ENCODE results near the gene DDX59. TPM values are rescaled to one million over a fixed set of nuclear protein-coding genes. Genes with fewer than 3 reads are reported as not detected.

DDX59 gene
- total and polyA plus RNA-seq, 4 donors: 20.9 to 28.7 (median 23.1) TPM

GRCh38 chr1:200699871-200700270 is 30.2 kb upstream of the DDX59 start:
- WGBS, 2 donors: 63 to 67% methylated on average over 1 of the region's 1 CpG
- DNase-seq (no peak), ATAC-seq (ENCODE audit: low FRiP score) (no peak)
- Histone ChIP-seq H3K4me1 (ENCODE audit: control insufficient read depth in 1 of 2, insufficient read depth in 2 of 2, low read length in 2 of 2) (no peaks in the 10 kb centered on the region), H3K9me3 (ENCODE audit: control insufficient read depth, low read length) (no peaks in the 10 kb centered on the region), H3K4me3 (ENCODE audit: low read length in 2 of 2) (no peak overlapping the region), H3K27me3 (ENCODE audit: control insufficient read depth in 1 of 2, insufficient read depth in 2 of 2, low read length in 1 of 2) (no peaks in the 10 kb centered on the region), H3K27ac (ENCODE audit: low read depth in 1 of 2, low read length in 2 of 2) (no peak overlapping the region), H3K36me3 (ENCODE audit: control insufficient read depth in 1 of 2, insufficient read depth in 2 of 2, low read length in 1 of 2) (no peaks in the 10 kb centered on the region)
- intact Hi-C loops (cut with DNase I): no loop called here

DNA sequence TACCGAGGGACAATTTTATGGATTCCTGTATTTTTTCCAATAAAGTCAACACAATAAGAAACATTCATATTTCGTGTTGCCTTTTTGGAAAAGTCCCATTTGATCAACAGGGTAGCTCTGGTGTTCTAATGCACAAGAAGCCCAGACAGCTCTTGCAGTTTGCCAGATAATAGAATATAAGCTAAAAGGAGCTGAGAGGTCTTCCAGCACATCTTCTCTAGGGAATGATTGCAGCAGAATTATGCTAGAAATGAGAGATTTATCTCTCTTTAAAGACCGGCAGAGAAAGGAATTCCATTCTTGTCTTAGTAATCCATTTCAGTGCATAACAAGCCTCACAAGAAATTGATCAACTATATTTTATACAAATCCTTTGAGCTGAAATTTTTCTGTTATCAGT is 25.0 kb upstream of the DDX59 start:
- no peak overlapping the region for H3K27ac ChIP-seq (ENCODE audit: low read depth in 1 of 2, low read length in 2 of 2)
- DNase-seq (no peak), ATAC-seq (ENCODE audit: low FRiP score) (no peak)
- intact Hi-C loops (cut with DNase I): no loop called here
- H3K4me3 ChIP-seq (ENCODE audit: low read length in 2 of 2): no peak overlapping the region
- no peaks in the 10 kb centered on the region for H3K27me3 ChIP-seq (ENCODE audit: control insufficient read depth in 1 of 2, insufficient read depth in 2 of 2, low read length in 1 of 2)
- no peaks in the 10 kb centered on the region for H3K36me3 ChIP-seq (ENCODE audit: control insufficient read depth in 1 of 2, insufficient read depth in 2 of 2, low read length in 1 of 2)
- no peaks in the 10 kb centered on the region for H3K4me1 ChIP-seq (ENCODE audit: control insufficient read depth in 1 of 2, insufficient read depth in 2 of 2, low read length in 2 of 2)
- WGBS, 2 donors: 29 to 52% methylated on average over 3 of the region's 3 CpGs
- H3K9me3 ChIP-seq (ENCODE audit: control insufficient read depth, low read length): no peaks in the 10 kb centered on the region

DNA sequence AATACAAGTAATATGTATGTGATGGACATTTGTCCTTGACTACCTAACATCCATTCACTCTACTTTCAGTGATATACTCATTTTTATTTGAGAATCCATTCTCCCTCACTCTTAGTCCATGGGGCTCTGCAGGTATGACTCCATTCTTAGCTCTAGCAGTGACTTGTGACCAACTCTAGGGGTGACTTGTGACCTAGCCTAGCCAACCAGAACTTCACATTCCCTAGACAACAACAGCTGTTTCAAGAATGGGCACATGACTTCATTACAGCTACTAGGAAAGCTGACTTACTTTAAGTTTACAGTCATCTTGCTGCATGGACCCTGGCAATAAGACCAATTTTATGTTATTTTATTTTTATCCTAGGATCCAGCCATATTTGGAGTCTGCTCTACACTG is 23.6 kb upstream of the DDX59 start:
- no peak overlapping the region for H3K4me3 ChIP-seq (ENCODE audit: low read length in 2 of 2)
- ATAC-seq (ENCODE audit: low FRiP score) (no peak), DNase-seq (no peak)
- no peaks in the 10 kb centered on the region for H3K9me3 ChIP-seq (ENCODE audit: control insufficient read depth, low read length)
- no peaks in the 10 kb centered on the region for H3K36me3 ChIP-seq (ENCODE audit: control insufficient read depth in 1 of 2, insufficient read depth in 2 of 2, low read length in 1 of 2)
- H3K27ac ChIP-seq (ENCODE audit: low read depth in 1 of 2, low read length in 2 of 2): no peak overlapping the region
- H3K4me1 ChIP-seq (ENCODE audit: control insufficient read depth in 1 of 2, insufficient read depth in 2 of 2, low read length in 2 of 2): no peaks in the 10 kb centered on the region
- no peaks in the 10 kb centered on the region for H3K27me3 ChIP-seq (ENCODE audit: control insufficient read depth in 1 of 2, insufficient read depth in 2 of 2, low read length in 1 of 2)
- intact Hi-C loops (cut with DNase I): no loop called here

DNA sequence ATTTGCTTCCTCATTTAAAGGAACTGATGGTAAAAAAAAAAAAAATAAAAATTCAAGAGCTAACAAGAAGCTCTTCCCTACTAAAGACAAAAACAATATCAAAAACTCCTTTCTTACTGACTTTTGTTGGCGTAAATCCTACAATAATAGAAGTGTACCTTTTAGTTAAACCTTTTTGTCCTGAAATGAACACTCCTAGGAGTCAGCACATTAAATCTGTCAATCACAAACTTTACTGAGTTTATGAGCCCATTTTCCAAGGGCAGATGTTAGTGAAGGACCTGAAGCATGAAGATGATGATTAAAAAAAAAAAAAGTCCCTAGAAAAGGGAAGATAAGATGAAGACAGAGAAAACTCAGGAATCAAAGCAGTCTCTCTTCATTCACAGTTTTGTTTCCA is 22.6 kb upstream of the DDX59 start:
- Histone ChIP-seq H3K27me3 (ENCODE audit: control insufficient read depth in 1 of 2, insufficient read depth in 2 of 2, low read length in 1 of 2) (no peaks in the 10 kb centered on the region), H3K9me3 (ENCODE audit: control insufficient read depth, low read length) (no peaks in the 10 kb centered on the region), H3K4me3 (ENCODE audit: low read length in 2 of 2) (no peak overlapping the region), H3K27ac (ENCODE audit: low read depth in 1 of 2, low read length in 2 of 2) (no peak overlapping the region), H3K4me1 (ENCODE audit: control insufficient read depth in 1 of 2, insufficient read depth in 2 of 2, low read length in 2 of 2) (no peaks in the 10 kb centered on the region), H3K36me3 (ENCODE audit: control insufficient read depth in 1 of 2, insufficient read depth in 2 of 2, low read length in 1 of 2) (no peaks in the 10 kb centered on the region)
- intact Hi-C loops (cut with DNase I): no loop called here
- ATAC-seq (ENCODE audit: low FRiP score): no peak
- 88 to 98% methylated on average over 1 of the region's 1 CpG for WGBS, 2 donors
- DNase-seq: no peak

DNA sequence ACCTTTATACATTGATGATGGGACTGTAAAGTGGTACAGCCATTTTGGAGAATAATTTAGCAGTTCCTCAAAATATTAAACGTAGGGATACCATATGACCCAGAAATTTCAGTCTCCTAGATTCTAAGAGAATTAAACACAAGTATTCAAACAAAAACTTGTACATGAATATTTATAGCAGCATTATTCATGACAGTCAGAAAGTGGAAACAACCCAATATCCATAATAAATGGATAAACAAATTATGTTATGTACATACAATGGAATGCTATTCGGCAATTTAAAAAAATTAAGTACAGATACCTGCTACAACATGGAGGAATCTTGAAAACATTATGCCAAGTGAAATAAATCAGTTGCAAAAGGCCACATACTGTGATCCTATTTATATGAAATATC is 16.9 kb upstream of the DDX59 start:
- DNase-seq: no peak
- Histone ChIP-seq H3K4me3 (ENCODE audit: low read length in 2 of 2) (no peak overlapping the region), H3K27ac (ENCODE audit: low read depth in 1 of 2, low read length in 2 of 2) (no peak overlapping the region), H3K9me3 (ENCODE audit: control insufficient read depth, low read length) (no peaks in the 10 kb centered on the region), H3K4me1 (ENCODE audit: control insufficient read depth in 1 of 2, insufficient read depth in 2 of 2, low read length in 2 of 2) (no peaks in the 10 kb centered on the region), H3K27me3 (ENCODE audit: control insufficient read depth in 1 of 2, insufficient read depth in 2 of 2, low read length in 1 of 2) (no peaks in the 10 kb centered on the region), H3K36me3 (ENCODE audit: control insufficient read depth in 1 of 2, insufficient read depth in 2 of 2, low read length in 1 of 2) (no peaks in the 10 kb centered on the region)
- no peak for ATAC-seq (ENCODE audit: low FRiP score)
- 17 to 28% methylated on average over 2 of the region's 2 CpGs for WGBS, 2 donors
- intact Hi-C loops (cut with DNase I): no loop called here

DNA sequence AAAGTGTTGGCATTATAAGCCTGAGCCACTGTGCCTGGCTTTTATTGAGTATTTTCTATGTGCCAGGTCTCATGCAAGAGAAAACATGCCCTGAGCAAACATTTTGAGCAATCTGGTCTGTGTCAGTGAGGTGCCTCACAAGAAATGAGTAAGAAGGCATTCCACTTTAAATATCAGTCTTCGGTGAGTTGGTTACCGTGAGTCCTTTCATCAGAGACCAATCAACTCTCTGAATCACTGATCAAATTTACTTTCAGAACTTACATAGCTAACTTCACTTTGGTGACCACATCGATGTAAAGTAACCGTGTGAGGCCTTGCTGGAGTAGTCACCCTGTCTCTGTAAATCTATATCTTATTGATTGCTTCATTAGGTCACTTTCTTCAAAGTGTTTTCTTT is 14.3 kb upstream of the DDX59 start:
- intact Hi-C loops (cut with DNase I): no loop called here
- Histone ChIP-seq H3K36me3 (ENCODE audit: control insufficient read depth in 1 of 2, insufficient read depth in 2 of 2, low read length in 1 of 2) (no peaks in the 10 kb centered on the region), H3K9me3 (ENCODE audit: control insufficient read depth, low read length) (no peaks in the 10 kb centered on the region), H3K27ac (ENCODE audit: low read depth in 1 of 2, low read length in 2 of 2) (no peak overlapping the region), H3K27me3 (ENCODE audit: control insufficient read depth in 1 of 2, insufficient read depth in 2 of 2, low read length in 1 of 2) (no peaks in the 10 kb centered on the region), H3K4me3 (ENCODE audit: low read length in 2 of 2) (no peak overlapping the region), H3K4me1 (ENCODE audit: control insufficient read depth in 1 of 2, insufficient read depth in 2 of 2, low read length in 2 of 2) (no peaks in the 10 kb centered on the region)
- ATAC-seq (ENCODE audit: low FRiP score): no peak
- 71 to 73% methylated on average over 4 of the region's 4 CpGs for WGBS, 2 donors
- no peak for DNase-seq

DNA sequence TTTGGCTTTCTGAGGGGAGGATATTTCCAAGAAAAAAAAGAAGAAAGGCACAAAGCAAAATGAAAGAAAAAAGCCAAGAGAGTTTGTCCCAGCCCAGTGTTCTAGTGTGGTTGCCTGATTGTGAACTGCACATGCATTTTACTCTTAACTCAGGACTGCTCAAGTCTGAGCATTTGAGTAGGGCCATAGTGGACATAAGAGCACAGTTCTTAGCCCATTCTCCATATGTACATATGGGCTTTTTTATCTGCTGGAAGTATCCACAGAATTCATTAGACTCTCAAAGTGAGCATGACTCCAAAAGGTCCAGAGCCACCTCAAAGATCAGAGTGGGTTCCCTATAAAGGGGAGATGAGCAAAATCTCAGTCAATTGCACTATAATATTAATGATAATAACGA is 13.6 kb upstream of the DDX59 start:
- Histone ChIP-seq H3K4me1 (ENCODE audit: control insufficient read depth in 1 of 2, insufficient read depth in 2 of 2, low read length in 2 of 2) (no peaks in the 10 kb centered on the region), H3K27ac (ENCODE audit: low read depth in 1 of 2, low read length in 2 of 2) (no peak overlapping the region), H3K9me3 (ENCODE audit: control insufficient read depth, low read length) (no peaks in the 10 kb centered on the region), H3K4me3 (ENCODE audit: low read length in 2 of 2) (no peak overlapping the region), H3K27me3 (ENCODE audit: control insufficient read depth in 1 of 2, insufficient read depth in 2 of 2, low read length in 1 of 2) (no peaks in the 10 kb centered on the region), H3K36me3 (ENCODE audit: control insufficient read depth in 1 of 2, insufficient read depth in 2 of 2, low read length in 1 of 2) (no peaks in the 10 kb centered on the region)
- intact Hi-C loops (cut with DNase I): no loop called here
- no peak for DNase-seq
- no peak for ATAC-seq (ENCODE audit: low FRiP score)
- 0% methylated on average over 1 of the region's 1 CpG for WGBS, 2 donors

GRCh38 chr1:200681231-200681630 is 11.5 kb upstream of the DDX59 start:
- no peak overlapping the region for H3K4me3 ChIP-seq (ENCODE audit: low read length in 2 of 2)
- ATAC-seq (ENCODE audit: low FRiP score) (no peak), DNase-seq (no peak)
- H3K27ac ChIP-seq (ENCODE audit: low read depth in 1 of 2, low read length in 2 of 2): no peak overlapping the region
- no peaks in the 10 kb centered on the region for H3K4me1 ChIP-seq (ENCODE audit: control insufficient read depth in 1 of 2, insufficient read depth in 2 of 2, low read length in 2 of 2)
- H3K27me3 ChIP-seq (ENCODE audit: control insufficient read depth in 1 of 2, insufficient read depth in 2 of 2, low read length in 1 of 2): no peaks in the 10 kb centered on the region
- H3K36me3 ChIP-seq (ENCODE audit: control insufficient read depth in 1 of 2, insufficient read depth in 2 of 2, low read length in 1 of 2): no peaks in the 10 kb centered on the region
- H3K9me3 ChIP-seq (ENCODE audit: control insufficient read depth, low read length): no peaks in the 10 kb centered on the region
- intact Hi-C loops (cut with DNase I): no loop called here
- WGBS, 2 donors: 48 to 63% methylated on average over 6 of the region's 6 CpGs

GRCh38 chr1:200676829-200677228 is 7.1 kb upstream of the DDX59 start:
- Histone ChIP-seq H3K4me1 (ENCODE audit: control insufficient read depth in 1 of 2, insufficient read depth in 2 of 2, low read length in 2 of 2) (no peaks in the 10 kb centered on the region), H3K27ac (ENCODE audit: low read depth in 1 of 2, low read length in 2 of 2) (no peak overlapping the region), H3K27me3 (ENCODE audit: control insufficient read depth in 1 of 2, insufficient read depth in 2 of 2, low read length in 1 of 2) (no peaks in the 10 kb centered on the region), H3K9me3 (ENCODE audit: control insufficient read depth, low read length) (no peaks in the 10 kb centered on the region), H3K36me3 (ENCODE audit: control insufficient read depth in 1 of 2, insufficient read depth in 2 of 2, low read length in 1 of 2) (no peaks in the 10 kb centered on the region), H3K4me3 (ENCODE audit: low read length in 2 of 2) (no peak overlapping the region)
- intact Hi-C loops (cut with DNase I): no loop called here
- WGBS, 2 donors: 87 to 91% methylated on average over 6 of the region's 6 CpGs
- ATAC-seq (ENCODE audit: low FRiP score) (no peak), DNase-seq (no peak)

- DNase-seq: no peak
- intact Hi-C loops (cut with DNase I): no loop called here
- 83 to 90% methylated on average over 4 of the region's 4 CpGs for WGBS, 2 donors
- Histone ChIP-seq H3K4me3 (ENCODE audit: low read length in 2 of 2) (no peak overlapping the region), H3K27ac (ENCODE audit: low read depth in 1 of 2, low read length in 2 of 2) (no peak overlapping the region), H3K36me3 (ENCODE audit: control insufficient read depth in 1 of 2, insufficient read depth in 2 of 2, low read length in 1 of 2) (no peaks in the 10 kb centered on the region), H3K4me1 (ENCODE audit: control insufficient read depth in 1 of 2, insufficient read depth in 2 of 2, low read length in 2 of 2) (peaks cover 0 to 1% of the 10 kb centered on the region in 2 donors), H3K9me3 (ENCODE audit: control insufficient read depth, low read length) (no peaks in the 10 kb centered on the region), H3K27me3 (ENCODE audit: control insufficient read depth in 1 of 2, insufficient read depth in 2 of 2, low read length in 1 of 2) (no peaks in the 10 kb centered on the region)
- ATAC-seq (ENCODE audit: low FRiP score): no peak
These were observed 5.8 kb upstream of the DDX59 start for GRCh38 chr1:200675588-200675852.

All from aorta (tissue), 5 donors.